Loucy (cell line): ENCODE results near the gene RNU6-9.

Experiments
- CTCF ChIP-seq: fragments of 200-600 bp; sonication (generic); conservative IDR thresholded peaks from 2 replicates; pipeline ENCODE4 v1.5.1; 2014; ENCODE audit warnings: mild to moderate bottlenecking, antibody characterized with exemption, low read length
- EZH2phosphoT487 ChIP-seq: fragments of 200-600 bp; IDR thresholded peaks from 2 replicates; pipeline ENCODE4 v1.6.1; 2018; ENCODE audit warnings: antibody characterized with exemption, mild to moderate bottlenecking, moderate library complexity, borderline replicate concordance

DNA sequence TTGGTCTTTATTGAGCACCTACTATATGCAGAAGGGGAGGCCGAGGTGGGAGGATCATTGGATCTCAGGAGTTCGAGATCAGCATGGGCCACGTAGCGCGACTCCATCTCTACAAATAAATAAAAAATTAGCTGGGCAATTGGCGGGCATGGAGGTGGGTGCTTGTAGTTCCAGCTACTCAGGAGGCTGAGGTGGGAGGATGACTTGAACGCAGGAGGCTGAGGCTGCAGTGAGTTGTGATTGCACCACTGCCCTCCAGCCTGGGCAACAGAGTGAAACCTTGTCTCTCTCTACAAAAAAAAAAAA lies 30.0 kb upstream of the RNU6-9 start:
- TF ChIP-seq CTCF (no peak), EZH2phosphoT487 (no peak)
